Neural progenitor cell (in vitro differentiated cells): ENCODE measurements around the gene CDC25C.

Source experiments
- EZH2 ChIP-seq: fragments of 200-600 bp; sonication (generic); IDR thresholded peaks from 2 replicates; pipeline ENCODE4 v1.6.1; 2017; ENCODE audit warnings: antibody characterized with exemption, mild to moderate bottlenecking, moderate library complexity
- EZH2phosphoT487 ChIP-seq: fragments of 200-600 bp; sonication (generic); IDR thresholded peaks from 2 replicates; pipeline ENCODE4 v1.6.1; 2017; ENCODE audit warnings: antibody characterized with exemption
- TF ChIP-seq, protein P1 (sequence below): fragments of 200-600 bp; sonication (generic); IDR thresholded peaks from 2 replicates; pipeline ENCODE4 v1.5.1; 2017; ENCODE audit warnings: antibody characterized with exemption, mild to moderate bottlenecking

DNA sequence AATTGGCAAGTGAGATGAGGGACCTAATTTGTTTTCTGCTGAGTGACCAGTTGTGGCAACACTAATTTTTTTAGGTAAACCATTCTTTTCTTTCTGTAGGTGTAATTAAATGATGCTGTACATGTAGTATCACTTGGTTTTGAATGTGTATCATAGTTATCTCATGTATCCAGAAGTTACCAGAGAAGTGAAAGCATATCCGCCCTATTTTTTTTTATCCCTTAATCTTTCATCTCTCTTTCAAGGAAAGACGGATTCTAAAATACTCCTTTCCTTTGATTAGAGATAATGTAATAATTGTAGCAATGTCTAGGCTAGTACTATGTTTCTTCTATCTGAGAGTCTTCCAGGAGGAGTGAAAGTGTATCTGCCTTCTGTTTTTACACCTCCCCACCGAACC lies 28.0 kb upstream of the CDC25C start:
- TF ChIP-seq, protein P1, sequence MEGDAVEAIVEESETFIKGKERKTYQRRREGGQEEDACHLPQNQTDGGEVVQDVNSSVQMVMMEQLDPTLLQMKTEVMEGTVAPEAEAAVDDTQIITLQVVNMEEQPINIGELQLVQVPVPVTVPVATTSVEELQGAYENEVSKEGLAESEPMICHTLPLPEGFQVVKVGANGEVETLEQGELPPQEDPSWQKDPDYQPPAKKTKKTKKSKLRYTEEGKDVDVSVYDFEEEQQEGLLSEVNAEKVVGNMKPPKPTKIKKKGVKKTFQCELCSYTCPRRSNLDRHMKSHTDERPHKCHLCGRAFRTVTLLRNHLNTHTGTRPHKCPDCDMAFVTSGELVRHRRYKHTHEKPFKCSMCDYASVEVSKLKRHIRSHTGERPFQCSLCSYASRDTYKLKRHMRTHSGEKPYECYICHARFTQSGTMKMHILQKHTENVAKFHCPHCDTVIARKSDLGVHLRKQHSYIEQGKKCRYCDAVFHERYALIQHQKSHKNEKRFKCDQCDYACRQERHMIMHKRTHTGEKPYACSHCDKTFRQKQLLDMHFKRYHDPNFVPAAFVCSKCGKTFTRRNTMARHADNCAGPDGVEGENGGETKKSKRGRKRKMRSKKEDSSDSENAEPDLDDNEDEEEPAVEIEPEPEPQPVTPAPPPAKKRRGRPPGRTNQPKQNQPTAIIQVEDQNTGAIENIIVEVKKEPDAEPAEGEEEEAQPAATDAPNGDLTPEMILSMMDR = no peak
- TF ChIP-seq EZH2 (no peak), EZH2phosphoT487 (no peak)
